ENCODE data around the gene DNAJB5. TPM values are rescaled to one million over a fixed set of nuclear protein-coding genes. Genes with fewer than 3 reads are reported as not detected.
A peak's percentile ranks its signal among the peaks of the same experiment; 100 is the strongest.

Gene DNAJB5
- total RNA-seq, 4 donors from 2014 or later: 46.8 to 125 (median 96.8) TPM

- no peaks in the 10 kb centered on the region for H3K9me3 ChIP-seq
- TF ChIP-seq POLR2AphosphoS5 (IDR thresholded peaks at IDR 0.05): peak; percentile 35
- no peak for TF ChIP-seq EP300 (IDR thresholded peaks at IDR 0.05)
- no peak for TF ChIP-seq CTCF (IDR thresholded peaks at IDR 0.05)
- TF ChIP-seq POLR2A (IDR thresholded peaks at IDR 0.05): no peak
- H3K36me3 ChIP-seq: peaks cover 0 to 26% of the 10 kb centered on the region in 2 donors
- H3K4me1 ChIP-seq: peaks cover 0 to 35% (median 14%) of the 10 kb centered on the region in 3 donors
- peak overlapping the region in 3 of 4 donors; percentile 76 to 99 (median 96) for H3K27ac ChIP-seq
- no peaks in the 10 kb centered on the region for H3K27me3 ChIP-seq
- 29 to 42% methylated on average over 1 to 5 of the region's 7 CpGs for WGBS, 2 donors (ENCODE audit: low coverage in 1 of 2)
- peak; percentile 26 for ATAC-seq
- no peak overlapping the region for H3K4me3 ChIP-seq
Measured at GRCh38 chr9:34994900-34995669, 5.5 kb downstream of the DNAJB5 start.

- Histone ChIP-seq H3K27ac (peak overlapping the region in 3 of 4 donors; percentile 76 to 99 (median 96)), H3K4me1 (peaks cover 0 to 30% (median 14%) of the 10 kb centered on the region in 3 donors), H3K9me3 (no peaks in the 10 kb centered on the region), H3K4me3 (no peak overlapping the region), H3K27me3 (no peaks in the 10 kb centered on the region), H3K36me3 (peaks cover 0 to 26% of the 10 kb centered on the region in 2 donors)
- WGBS, 2 donors (ENCODE audit: low coverage in 1 of 2): 40 to 46% methylated on average over 2 to 3 of the region's 3 CpGs
- no peak for TF ChIP-seq POLR2A (IDR thresholded peaks at IDR 0.05)
- ATAC-seq: no peak
Measured at GRCh38 chr9:34995670-34996060, 6.1 kb downstream of the DNAJB5 start.

GRCh38 chr9:34996181-34996904 is 6.8 kb downstream of the DNAJB5 start:
- 87 to 89% methylated on average over 3 to 5 of the region's 26 CpGs for WGBS, 2 donors (ENCODE audit: low coverage in 1 of 2)
- Histone ChIP-seq H3K36me3 (peaks cover 0 to 26% of the 10 kb centered on the region in 2 donors), H3K9me3 (no peaks in the 10 kb centered on the region), H3K4me3 (no peak overlapping the region), H3K4me1 (peaks cover 0 to 30% (median 14%) of the 10 kb centered on the region in 3 donors), H3K27ac (peak overlapping the region in 3 of 4 donors; percentile 76 to 99 (median 96)), H3K27me3 (no peaks in the 10 kb centered on the region)
- no peak for ATAC-seq
- TF ChIP-seq POLR2A (IDR thresholded peaks at IDR 0.05) (no peak), POLR2AphosphoS5 (IDR thresholded peaks at IDR 0.05) (no peak), CTCF (IDR thresholded peaks at IDR 0.05) (no peak)

DNA sequence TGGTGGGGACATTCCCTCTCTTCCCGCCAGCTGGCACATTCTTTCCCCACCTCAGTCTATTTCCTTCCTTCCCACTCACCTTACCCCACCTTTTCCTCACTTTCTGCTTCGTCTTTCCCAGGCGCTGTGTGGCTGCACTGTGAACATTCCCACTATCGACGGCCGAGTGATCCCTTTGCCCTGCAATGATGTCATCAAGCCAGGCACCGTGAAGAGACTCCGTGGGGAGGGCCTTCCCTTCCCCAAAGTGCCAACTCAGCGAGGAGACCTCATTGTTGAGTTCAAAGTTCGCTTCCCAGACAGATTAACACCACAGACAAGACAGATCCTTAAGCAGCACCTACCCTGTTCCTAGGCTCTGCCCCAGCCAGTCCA is 7.3 kb downstream of the DNAJB5 start:
- Histone ChIP-seq H3K9me3 (no peaks in the 10 kb centered on the region), H3K27ac (peak overlapping the region in 3 of 4 donors; percentile 16 to 99 (median 96)), H3K36me3 (peaks cover 0 to 26% of the 10 kb centered on the region in 2 donors), H3K4me3 (no peak overlapping the region), H3K27me3 (no peaks in the 10 kb centered on the region), H3K4me1 (peaks cover 0 to 29% (median 14%) of the 10 kb centered on the region in 3 donors)
- 68 to 77% methylated on average over 5 to 9 of the region's 10 CpGs for WGBS, 2 donors (ENCODE audit: low coverage in 1 of 2)
- ATAC-seq: no peak
- TF ChIP-seq POLR2AphosphoS5 (IDR thresholded peaks at IDR 0.05): no peak
- TF ChIP-seq POLR2A (IDR thresholded peaks at IDR 0.05): no peak
- TF ChIP-seq EP300 (IDR thresholded peaks at IDR 0.05): no peak
- no peak for TF ChIP-seq CTCF (IDR thresholded peaks at IDR 0.05)

- H3K4me1 ChIP-seq: peaks cover 0 to 24% (median 14%) of the 10 kb centered on the region in 3 donors
- no peaks in the 10 kb centered on the region for H3K27me3 ChIP-seq
- TF ChIP-seq POLR2AphosphoS5 (IDR thresholded peaks at IDR 0.05) (no peak), POLR2A (IDR thresholded peaks at IDR 0.05) (no peak), CTCF (IDR thresholded peaks at IDR 0.05) (no peak), EP300 (IDR thresholded peaks at IDR 0.05) (no peak)
- peak overlapping the region in 3 of 4 donors; percentile 16 to 99 (median 96) for H3K27ac ChIP-seq
- H3K4me3 ChIP-seq: no peak overlapping the region
- no peaks in the 10 kb centered on the region for H3K9me3 ChIP-seq
- H3K36me3 ChIP-seq: peaks cover 0 to 26% of the 10 kb centered on the region in 2 donors
- ATAC-seq: no peak
Measured at GRCh38 chr9:34997379-34997781, 7.8 kb downstream of the DNAJB5 start.
